GM12875 (cell line): ENCODE data around the gene RADIL.

Experiments used
- H3K4me3 ChIP-seq: one replicate; pipeline ENCODE4 v1.5.1; 2011; ENCODE audit warnings: low read depth, low read length, control low read depth
- CTCF ChIP-seq: IDR thresholded peaks from 2 replicates; pipeline ENCODE4 v1.5.1; 2011; ENCODE audit warnings: low read depth, mild to moderate bottlenecking, control low read depth, inconsistent platforms, low read length, moderate library complexity, borderline replicate concordance; ENCODE audit not compliant: insufficient read depth

The RADIL gene

GRCh38 chr7:4814433-4814832 is 69.1 kb downstream of the RADIL start:
- TF ChIP-seq CTCF, result 0 out of 2 replicates have a peak, but pooled peaks have one; percentile 7

GRCh38 chr7:4809666-4810065 is 73.8 kb downstream of the RADIL start:
- no peak for TF ChIP-seq CTCF
- no peak overlapping the region for H3K4me3 ChIP-seq

More at GRCh38 chr7:4814433-4814832, 69.1 kb downstream of the RADIL start:
- no peak overlapping the region for H3K4me3 ChIP-seq

- H3K4me3 ChIP-seq, result peak overlapping the region; percentile 10
- no peak for TF ChIP-seq CTCF
Measured at GRCh38 chr7:4809091-4809591, 74.4 kb downstream of the RADIL start.

GRCh38 chr7:4808565-4808964 is 75.0 kb downstream of the RADIL start:
- no peak overlapping the region for H3K4me3 ChIP-seq
- no peak for TF ChIP-seq CTCF

GRCh38 chr7:4808026-4808425 is 75.5 kb downstream of the RADIL start:
- no peak overlapping the region for H3K4me3 ChIP-seq
- no peak for TF ChIP-seq CTCF

- no peak overlapping the region for H3K4me3 ChIP-seq
- no peak for TF ChIP-seq CTCF
Measured at GRCh38 chr7:4807598-4808016, 75.9 kb downstream of the RADIL start.

- no peak overlapping the region for H3K4me3 ChIP-seq
- TF ChIP-seq CTCF, result no peak
Measured at GRCh38 chr7:4806983-4807597, 76.4 kb downstream of the RADIL start.
